HG02981 (cell line): ENCODE results near the gene PPA2.

Experiments
- ATAC-seq: cut with Tn5 transposase; IDR thresholded peaks from one replicate; pipeline ENCODE4 v1.9.1; 2021; ENCODE audit warnings: mild to moderate bottlenecking, moderate library complexity; ENCODE audit not compliant: unreplicated experiment

The PPA2 gene

DNA sequence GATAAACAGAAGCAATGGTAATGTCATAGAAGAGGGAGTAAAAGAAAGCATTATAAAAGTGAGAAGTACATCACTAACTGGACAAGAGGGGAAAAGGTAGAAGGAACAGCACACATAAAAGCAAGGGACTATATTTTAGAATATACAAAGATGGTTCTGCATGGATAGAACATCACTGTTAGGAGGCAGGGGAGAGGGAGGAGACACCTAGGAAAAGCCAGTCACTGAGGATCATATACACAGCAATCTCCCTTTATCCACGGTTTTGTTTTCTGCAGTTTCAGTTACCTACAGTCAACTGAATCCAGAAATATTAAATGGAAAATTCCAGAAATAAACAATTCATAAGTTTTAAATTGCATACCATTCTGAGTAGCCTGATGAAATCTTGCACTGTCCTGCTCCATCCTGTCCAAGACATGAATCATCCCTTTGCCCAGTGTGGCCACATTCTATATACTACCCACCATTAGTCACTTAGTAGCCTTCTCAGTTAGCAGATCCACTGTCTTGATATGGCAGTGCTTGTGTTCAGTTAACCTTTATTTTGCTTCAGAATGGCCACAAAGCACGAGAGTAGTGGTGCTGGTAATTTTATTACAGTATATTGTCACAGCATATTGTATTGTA, 74.2 kb downstream of the PPA2 start:
- ATAC-seq: no peak

GRCh38 chr4:105392858-105393257, 81.0 kb downstream of the PPA2 start:
- no peak for ATAC-seq

DNA sequence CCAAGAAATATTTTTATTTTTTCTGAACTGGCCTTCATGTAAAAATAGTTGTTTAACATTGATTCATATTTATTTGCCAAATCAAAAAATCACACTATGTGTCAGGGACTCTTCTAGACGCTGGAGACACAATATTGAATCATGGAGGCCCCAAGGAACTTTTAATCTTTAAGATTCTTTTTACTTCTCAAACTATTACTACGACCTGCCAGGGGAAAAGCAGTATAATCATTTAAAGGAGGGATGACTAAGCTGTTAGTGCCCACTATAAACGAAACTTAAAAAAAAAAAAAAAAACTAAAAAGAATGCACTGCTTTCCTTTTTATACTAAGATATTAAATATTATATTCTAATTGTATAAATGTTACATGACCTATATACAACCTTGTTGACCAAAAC, 84.7 kb downstream of the PPA2 start:
- no peak for ATAC-seq

GRCh38 chr4:105387466-105387865, 86.4 kb downstream of the PPA2 start:
- no peak for ATAC-seq

DNA sequence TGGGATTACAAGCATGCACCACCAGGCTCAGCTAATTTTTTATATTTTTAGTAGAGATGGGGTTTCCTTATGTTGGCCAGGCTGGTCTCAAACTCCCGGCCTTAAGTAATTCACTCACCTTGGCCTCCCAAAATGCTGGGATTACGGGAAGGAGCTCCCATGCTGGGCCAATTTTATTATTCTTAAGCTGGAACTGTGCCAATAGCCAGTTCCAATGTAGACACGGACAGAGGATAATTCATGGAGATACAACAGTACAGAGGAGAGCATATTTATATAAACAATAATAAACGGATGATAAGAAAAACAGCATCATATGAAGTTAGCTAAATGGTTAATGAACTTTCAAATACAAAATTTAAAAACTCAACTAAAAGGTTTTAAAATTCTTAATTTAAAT, 87.8 kb downstream of the PPA2 start:
- no peak for ATAC-seq

- no peak for ATAC-seq
Measured at GRCh38 chr4:105374071-105374470, 99.8 kb downstream of the PPA2 start.

- ATAC-seq: no peak
Measured at GRCh38 chr4:105373324-105373723, 100.5 kb downstream of the PPA2 start.

DNA sequence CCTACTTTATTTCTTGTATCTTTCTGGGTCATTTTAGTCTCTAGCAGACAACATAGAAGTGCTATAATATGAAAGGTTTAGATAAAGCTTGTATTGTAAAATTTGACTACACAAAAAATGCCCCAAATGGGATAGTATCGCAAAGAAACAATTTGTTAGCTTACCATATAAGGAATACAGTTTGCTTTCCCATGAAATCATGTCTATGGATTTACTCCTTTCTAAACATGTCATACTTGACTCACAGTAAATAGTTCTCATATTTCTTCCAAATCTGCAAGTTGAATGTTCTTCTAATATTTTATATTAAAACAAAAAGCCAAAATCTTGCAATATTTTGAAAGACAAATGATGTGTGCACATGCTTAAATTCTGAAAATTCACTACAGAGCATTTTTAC, 103.9 kb downstream of the PPA2 start:
- no peak for ATAC-seq

DNA sequence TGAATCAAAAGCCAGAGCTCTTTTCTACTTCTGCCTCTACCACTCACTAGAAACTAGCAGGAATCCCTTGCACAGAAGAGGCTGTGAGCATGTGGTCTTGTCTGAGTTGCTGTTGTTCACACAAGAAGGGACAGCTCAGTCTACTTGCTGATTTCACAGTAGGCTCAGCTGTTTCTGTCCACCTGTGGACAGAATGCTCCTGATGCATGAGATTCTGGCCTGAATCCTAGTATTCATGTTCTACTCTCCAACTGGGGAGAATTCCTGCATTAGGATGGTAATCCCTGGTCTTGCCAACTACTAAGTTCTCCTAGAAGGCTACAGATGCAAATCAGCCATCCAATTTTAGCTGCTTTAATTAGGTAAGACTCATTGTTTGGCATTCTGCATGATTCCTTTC, 112.8 kb downstream of the PPA2 start:
- no peak for ATAC-seq

DNA sequence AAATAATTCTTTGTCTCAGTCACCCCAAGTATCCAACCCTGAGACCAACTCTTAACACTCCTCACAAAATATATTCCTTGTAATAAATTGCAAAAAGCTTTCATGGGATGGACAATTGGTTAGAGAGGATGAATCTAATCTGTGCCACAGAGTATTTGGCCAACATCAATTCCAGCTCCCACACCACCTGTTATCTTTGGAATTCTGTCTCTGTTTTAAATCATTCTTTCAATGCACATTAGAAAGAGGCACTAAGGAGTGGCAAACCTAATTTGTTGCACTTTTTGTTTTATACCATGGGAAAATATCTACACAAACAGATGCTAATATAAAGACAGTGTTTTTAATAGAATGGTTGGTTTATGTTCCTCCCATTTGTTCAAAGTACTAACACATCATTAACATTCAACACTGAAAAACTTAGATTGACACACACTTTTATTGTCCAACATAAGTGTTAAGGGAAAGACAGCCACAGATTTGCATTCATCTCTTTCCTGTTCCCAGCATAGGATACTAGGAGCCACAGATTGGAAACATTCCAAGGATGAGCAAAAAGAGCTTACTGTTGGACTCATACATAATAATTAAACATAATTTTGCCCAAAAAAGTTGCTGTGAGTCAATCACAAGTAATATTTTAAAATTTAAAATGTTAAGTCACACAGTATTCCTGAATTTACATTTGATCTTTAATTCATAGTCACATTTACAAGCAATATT, 116.4 kb downstream of the PPA2 start:
- no peak for ATAC-seq

DNA sequence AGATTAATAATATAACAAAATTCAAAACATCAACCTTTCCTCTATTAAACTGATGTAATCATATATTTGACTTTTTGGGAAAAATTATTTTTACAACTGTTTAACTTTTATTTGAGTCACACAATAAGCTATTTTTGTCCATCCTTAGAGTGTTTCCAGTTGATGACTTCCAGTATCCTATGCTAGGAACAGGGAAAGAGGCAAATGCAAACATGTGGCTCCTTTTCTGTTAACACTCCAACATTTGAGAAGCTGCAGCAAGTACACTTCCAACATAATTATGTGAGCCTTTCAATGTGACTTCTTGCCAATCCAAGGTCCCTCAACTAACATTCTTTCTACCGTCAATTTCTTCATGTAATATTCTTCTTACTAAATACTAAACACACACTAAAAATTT, 117.7 kb downstream of the PPA2 start:
- ATAC-seq: no peak

DNA sequence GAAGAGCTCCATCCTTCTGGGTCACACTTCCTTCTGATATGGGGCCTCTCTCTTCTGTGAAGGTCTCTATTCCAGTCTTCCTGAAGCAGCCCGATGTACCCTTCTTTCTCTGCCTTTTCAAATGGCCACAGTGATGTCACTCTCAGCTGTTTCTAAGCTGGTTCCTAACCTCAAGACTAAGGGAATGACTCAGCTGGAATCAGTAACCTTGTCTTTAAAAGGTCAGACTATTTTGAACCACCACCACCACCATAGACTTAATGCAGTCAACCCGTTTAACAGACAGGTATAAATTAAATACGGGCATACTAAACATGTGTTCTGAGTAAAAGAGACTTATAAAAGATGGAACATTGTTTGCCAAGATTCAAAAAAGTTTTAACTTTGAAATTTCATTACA, 121.0 kb downstream of the PPA2 start:
- peak; percentile 92 for ATAC-seq

DNA sequence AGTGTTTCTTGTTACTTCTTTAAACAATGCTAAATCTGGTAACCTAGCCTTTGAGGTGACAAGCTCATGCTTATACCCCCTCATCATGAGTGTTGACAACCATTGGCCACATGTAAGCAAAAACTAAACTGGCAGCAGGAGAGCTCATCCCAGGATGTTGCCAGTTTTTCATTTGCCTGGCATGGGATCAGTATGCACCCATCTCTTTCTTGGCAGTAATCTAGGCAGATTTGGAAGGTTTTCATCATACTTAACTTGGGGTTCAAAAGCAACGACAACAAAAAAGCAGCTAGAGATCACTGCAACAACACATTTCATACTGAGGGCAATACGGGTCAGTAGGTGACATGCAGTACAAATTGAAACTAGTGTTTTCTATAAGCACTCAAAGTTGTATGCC, 122.0 kb downstream of the PPA2 start:
- ATAC-seq: no peak

GRCh38 chr4:105350859-105351490, 122.9 kb downstream of the PPA2 start:
- no peak for ATAC-seq

GRCh38 chr4:105348719-105349118, 125.1 kb downstream of the PPA2 start:
- no peak for ATAC-seq

DNA sequence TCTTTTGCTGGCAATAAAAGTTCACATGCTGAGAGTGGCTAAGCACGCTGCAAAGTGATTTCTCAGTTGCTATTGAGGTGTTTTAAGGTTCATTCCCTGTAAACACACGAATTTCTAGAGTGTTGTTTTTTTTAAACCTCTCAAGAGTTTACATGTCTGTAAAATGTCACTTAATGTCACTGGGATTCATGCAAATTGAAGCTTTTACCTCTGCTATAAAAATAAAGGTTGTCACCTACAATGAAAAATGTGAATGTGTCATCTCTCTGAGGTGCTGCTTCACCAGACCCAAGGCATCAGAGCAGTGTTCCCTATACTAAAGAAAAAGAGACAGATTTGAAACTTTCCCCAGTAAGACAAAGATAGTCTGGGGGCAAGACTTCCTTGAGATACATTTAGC, 127.0 kb downstream of the PPA2 start:
- ATAC-seq: no peak

DNA sequence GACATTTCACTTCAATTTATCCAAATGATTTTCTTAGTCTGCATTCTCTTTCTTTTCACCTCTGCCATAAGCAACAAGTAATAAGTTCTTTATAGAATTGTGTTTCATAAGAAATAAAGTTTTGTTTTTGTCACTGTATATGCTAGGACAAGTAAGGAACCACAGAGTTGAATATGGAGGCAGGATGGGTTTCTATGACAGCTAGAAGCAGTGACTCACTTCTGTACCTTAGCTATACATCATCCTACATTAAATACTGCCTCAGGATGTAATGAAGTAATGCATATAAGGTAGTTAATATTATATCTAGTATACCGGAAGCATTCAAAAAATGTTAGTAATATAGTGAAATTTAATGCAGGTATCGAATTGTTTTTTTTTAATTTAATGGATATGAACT, 128.0 kb downstream of the PPA2 start:
- ATAC-seq: no peak

DNA sequence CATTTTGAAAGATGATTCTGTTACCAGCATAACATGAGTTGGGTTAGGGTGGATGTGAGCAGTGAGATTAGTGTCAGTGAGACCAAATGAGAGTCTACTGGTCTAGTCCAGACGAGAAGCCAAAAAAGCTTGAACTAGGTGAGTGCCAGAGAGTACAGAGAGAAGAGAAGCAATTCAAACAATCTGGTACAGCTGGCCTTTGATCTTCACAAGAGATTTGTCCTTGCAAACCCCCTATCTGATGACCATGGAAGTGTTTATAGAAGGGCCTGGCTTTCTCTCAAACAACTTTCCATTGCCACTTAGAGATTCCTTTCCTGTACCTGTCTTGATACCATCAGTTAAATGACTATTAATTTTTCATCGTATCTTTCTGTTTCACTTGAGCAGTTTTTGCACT, 128.5 kb downstream of the PPA2 start:
- ATAC-seq: no peak

- ATAC-seq: no peak
Measured at GRCh38 chr4:105344141-105344540, 129.7 kb downstream of the PPA2 start.

GRCh38 chr4:105343146-105343931, 130.5 kb downstream of the PPA2 start:
- no peak for ATAC-seq

DNA sequence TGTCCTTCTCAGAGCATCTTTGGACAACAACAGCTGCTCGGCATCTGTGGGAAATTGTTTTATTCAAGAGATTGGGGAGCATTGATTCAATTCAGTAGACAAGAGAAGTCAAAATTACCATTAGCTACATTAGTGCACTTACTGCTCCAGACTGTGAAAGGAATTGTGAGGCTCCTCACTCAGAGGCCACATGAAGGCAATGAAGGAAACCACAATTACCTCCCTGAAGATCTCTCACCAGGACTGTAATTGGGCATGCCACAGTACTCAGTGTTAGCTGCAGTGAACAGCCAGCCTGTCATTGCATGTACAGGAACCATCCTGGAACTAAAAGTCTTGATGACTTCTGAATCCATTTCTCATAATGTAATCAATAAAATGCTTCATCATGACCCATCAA, 144.8 kb downstream of the PPA2 start:
- ATAC-seq: no peak

DNA sequence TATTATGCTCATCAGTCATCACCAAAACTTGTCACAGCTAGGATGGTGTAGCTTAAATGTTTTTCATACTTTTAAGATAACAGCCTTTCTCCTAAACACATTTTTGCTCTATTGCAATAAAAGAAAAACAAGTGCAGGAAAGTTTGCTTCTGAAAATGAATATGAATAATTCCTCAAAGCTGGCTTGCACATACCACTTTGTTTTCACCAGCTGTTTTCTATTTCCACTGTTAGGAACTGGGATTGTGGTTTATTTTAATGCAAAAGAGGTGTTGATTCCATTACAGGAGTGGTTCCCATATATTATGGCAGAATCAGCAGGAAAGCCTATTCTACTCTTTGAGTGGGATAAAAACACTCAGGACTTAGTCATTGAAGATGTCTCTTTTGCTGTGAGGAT, 145.9 kb downstream of the PPA2 start:
- no peak for ATAC-seq
